A549 (cell line): ENCODE measurements around the gene SFXN3. TPM values are rescaled to one million over a fixed set of nuclear protein-coding genes. Genes with fewer than 3 reads are reported as not detected.

Experiments used
- ATAC-seq, 2 experiments: fragments of 200-7000 bp in 1 of 2; fragments of >200 bp in 1 of 2; cut with Nextera tagmentation in 1 of 2; cut with Tn5 transposase in 1 of 2; 3 replicates each; pipeline versions ENCODE4 v1.8.0 to v1.9.1; 2018 to 2020; ENCODE audit warnings: mild to moderate bottlenecking in 1 of 2, moderate library complexity in 1 of 2
- CTCF ChIA-PET: fragments of 300-600 bp; sonication (Branson Sonifier 250); formaldehyde crosslinking; extraction: SDS; loops from one replicate; lab custom pipeline; 2021; ENCODE audit warnings: antibody characterized with exemption, inconsistent platforms; lab: Yijun Ruan, JAX
- POLR2A ChIA-PET: fragments of 350-600 bp; formaldehyde crosslinking; extraction: SDS; loops from one replicate; lab custom pipeline; 2021; ENCODE audit warnings: antibody characterized with exemption, inconsistent platforms; lab: Yijun Ruan, JAX
- DNase-seq, 2 experiments: peaks; one replicate each; pipeline versions ENCODE4 v3.0.0 to v3.0.0-alpha.2; 2011 to 2016; ENCODE audit warnings: low read depth in 1 of 2, low spot score in 1 of 2
- FAIRE-seq: peaks from 2 replicates; lab custom pipeline; 2011; peaks lifted over from hg19 to GRCh38; lab: Jason Lieb, UNC
- H3K27ac ChIP-seq, 2 experiments: fragments of >200 bp; sonication (Bioruptor Twin); formaldehyde crosslinking; 3 replicates each; pipeline ENCODE4 v1.5.1; 2016 to 2017
- H3K4me1 ChIP-seq: fragments of >200 bp; sonication (Bioruptor Twin); formaldehyde crosslinking; 3 replicates; pipeline ENCODE4 v1.6.1; 2016
- H3K4me2 ChIP-seq: fragments of >200 bp; sonication (Bioruptor Twin); formaldehyde crosslinking; 3 replicates; pipeline ENCODE4 v1.6.1; 2016
- H3K4me3 ChIP-seq: fragments of >200 bp; sonication (Bioruptor Twin); formaldehyde crosslinking; 3 replicates; pipeline ENCODE4 v1.5.1; 2016
- H3K9me3 ChIP-seq: fragments of >200 bp; sonication (Bioruptor Twin); formaldehyde crosslinking; 3 replicates; pipeline ENCODE4 v1.6.1; 2016
- CBX2 ChIP-seq: fragments of 200-600 bp; sonication (generic); IDR thresholded peaks from 2 replicates; pipeline ENCODE4 v1.6.1; 2016; ENCODE audit warnings: low read depth, mild to moderate bottlenecking, borderline replicate concordance
- CHD4 ChIP-seq: fragments of 200-600 bp; sonication (generic); IDR thresholded peaks from 2 replicates; pipeline ENCODE4 v1.6.1; 2016; ENCODE audit warnings: antibody characterized with exemption, mild to moderate bottlenecking, borderline replicate concordance
- CTCF ChIP-seq: fragments of >200 bp; sonication (Bioruptor Twin); formaldehyde crosslinking; IDR thresholded peaks from 3 replicates; pipeline ENCODE4 v1.5.1; 2016
- EHMT2 ChIP-seq: fragments of 200-600 bp; sonication (generic); IDR thresholded peaks from 2 replicates; pipeline ENCODE4 v1.6.1; 2016; ENCODE audit warnings: antibody characterized with exemption, low read depth, mild to moderate bottlenecking, moderate library complexity
- GATA3 ChIP-seq: IDR thresholded peaks from 2 replicates; pipeline ENCODE4 v1.6.1; 2012; ENCODE audit warnings: borderline replicate concordance
- HDAC2 ChIP-seq: fragments of 200-600 bp; sonication (generic); IDR thresholded peaks from 2 replicates; pipeline ENCODE4 v1.6.1; 2016
- HEYL ChIP-seq: fragments of 250-450 bp; sonication (Bioruptor Pico); IDR thresholded peaks from 2 replicates; pipeline ENCODE4 v1.8.0; 2021; ENCODE audit warnings: mild to moderate bottlenecking, moderate library complexity
- HOXA7 ChIP-seq: fragments of 250-450 bp; sonication (Bioruptor Pico); IDR thresholded peaks from 2 replicates; pipeline ENCODE4 v1.5.0; 2020; ENCODE audit warnings: mild to moderate bottlenecking, moderate library complexity
- HOXB13 ChIP-seq: fragments of 250-450 bp; sonication (Bioruptor Pico); IDR thresholded peaks from 2 replicates; pipeline ENCODE4 v1.5.0; 2020; ENCODE audit warnings: low read depth, mild to moderate bottlenecking, moderate library complexity
- JUNB ChIP-seq: fragments of >200 bp; sonication (Bioruptor Twin); formaldehyde crosslinking; IDR thresholded peaks from 2 replicates; pipeline ENCODE4 v1.6.1; 2016
- MAFK ChIP-seq: fragments of 450-650 bp; IDR thresholded peaks from 2 replicates; pipeline ENCODE4 v1.6.1; 2014; ENCODE audit not compliant: partially characterized antibody
- MYC ChIP-seq: IDR thresholded peaks from 2 replicates; pipeline ENCODE4 v1.6.1; 2012; ENCODE audit warnings: mild to moderate bottlenecking, inconsistent platforms, low read length, improper control_type of control experiment, borderline replicate concordance
- PHF8 ChIP-seq: fragments of 200-600 bp; sonication (generic); IDR thresholded peaks from 2 replicates; pipeline ENCODE4 v1.6.1; 2016; ENCODE audit warnings: low read depth, mild to moderate bottlenecking, antibody characterized with exemption, moderate library complexity, borderline replicate concordance
- SREBF2 ChIP-seq: fragments of 450-650 bp; IDR thresholded peaks from 2 replicates; pipeline ENCODE4 v1.6.1; 2014; ENCODE audit warnings: mild to moderate bottlenecking, moderate library complexity
- TP53 ChIP-seq: fragments of 250-450 bp; sonication (Bioruptor Pico); IDR thresholded peaks from 2 replicates; pipeline ENCODE4 v1.5.0; 2021; ENCODE audit warnings: mild to moderate bottlenecking, moderate library complexity
- USF2 ChIP-seq: fragments of 450-650 bp; IDR thresholded peaks from 2 replicates; pipeline ENCODE4 v1.6.1; 2014; ENCODE audit warnings: antibody characterized with exemption
- ZFP36 ChIP-seq: fragments of 450-650 bp; IDR thresholded peaks from 2 replicates; pipeline ENCODE4 v1.6.1; 2014; ENCODE audit warnings: borderline replicate concordance; ENCODE audit not compliant: partially characterized antibody
- ZNF302 ChIP-seq: fragments of 250-450 bp; sonication (Bioruptor Pico); IDR thresholded peaks from 2 replicates; pipeline ENCODE4 v1.9.0; 2021; ENCODE audit warnings: inconsistent platforms, mild to moderate bottlenecking, moderate library complexity
- WGBS: methylation state at CpG from one replicate; pipeline ENCODE4 v1.1.6; 2017; ENCODE audit errors: missing lambda C conversion rate; 5-methylcytosine and 5-hydroxymethylcytosine counted together
- polyA plus RNA-seq, 4 experiments: library from polyadenylated mRNA; depleted of rRNA in 3 of 4; stranded (reverse); fragments of >200 nt; fragmentation: RNase III in 1 of 4; extraction: RNeasy Plus Mini Kit Qiagen cat#74134 plus additional on column Dnase treatment in 1 of 4; gene quantifications; 2 replicates in 3 of 4; 3 replicates in 1 of 4; pipeline ENCODE4 v1.2.3, GENCODE V29; 2011 to 2017
- TF ChIP-seq, protein P1 (sequence below): IDR thresholded peaks from 2 replicates; pipeline ENCODE4 v1.6.1; 2012
- TF ChIP-seq, protein P2 (sequence below): IDR thresholded peaks from 2 replicates; pipeline ENCODE4 v1.6.1; 2012
- TF ChIP-seq, protein P3 (sequence below): fragments of 200-600 bp; sonication (generic); IDR thresholded peaks from 2 replicates; pipeline ENCODE4 v1.6.1; 2016; ENCODE audit warnings: antibody characterized with exemption, mild to moderate bottlenecking, moderate library complexity

The SFXN3 gene
- polyA plus RNA-seq, 2 of the 4 experiments (the other 2 are of a cell fraction), result 26.3 to 33.7 TPM

- ATAC-seq, result no peak
- CTCF ChIA-PET, result interaction anchor here (1.7 to 59.3 kb wide), 6 partner anchors 12 to 48 kb away, joined by 5 to 2364 read pairs (median 109); partner anchors contain the start of genes KAZALD1 and LZTS2
- Histone ChIP-seq H3K9me3 (no peaks in the 10 kb centered on the region), H3K4me2 (no peak overlapping the region), H3K4me1 (peaks cover 27% of the 10 kb centered on the region), H3K27ac (no peak overlapping the region), H3K4me3 (no peak overlapping the region)
- TF ChIP-seq PHF8, result no peak
- TF ChIP-seq CTCF, result no peak
- no peak for TF ChIP-seq TP53 (CRISPR knock-in tag)
- no peak for DNase-seq
- POLR2A ChIA-PET, result interaction anchor here (1.1 kb wide), 1 partner anchor 15 kb away, joined by 4 read pairs; no protein-coding TSS in a partner anchor
- WGBS, result 74% methylated on average over 7 of the region's 7 CpGs
- FAIRE-seq, result no peak
Measured at GRCh38 chr10:101028446-101029337, 2.3 kb upstream of the SFXN3 start.

DNA sequence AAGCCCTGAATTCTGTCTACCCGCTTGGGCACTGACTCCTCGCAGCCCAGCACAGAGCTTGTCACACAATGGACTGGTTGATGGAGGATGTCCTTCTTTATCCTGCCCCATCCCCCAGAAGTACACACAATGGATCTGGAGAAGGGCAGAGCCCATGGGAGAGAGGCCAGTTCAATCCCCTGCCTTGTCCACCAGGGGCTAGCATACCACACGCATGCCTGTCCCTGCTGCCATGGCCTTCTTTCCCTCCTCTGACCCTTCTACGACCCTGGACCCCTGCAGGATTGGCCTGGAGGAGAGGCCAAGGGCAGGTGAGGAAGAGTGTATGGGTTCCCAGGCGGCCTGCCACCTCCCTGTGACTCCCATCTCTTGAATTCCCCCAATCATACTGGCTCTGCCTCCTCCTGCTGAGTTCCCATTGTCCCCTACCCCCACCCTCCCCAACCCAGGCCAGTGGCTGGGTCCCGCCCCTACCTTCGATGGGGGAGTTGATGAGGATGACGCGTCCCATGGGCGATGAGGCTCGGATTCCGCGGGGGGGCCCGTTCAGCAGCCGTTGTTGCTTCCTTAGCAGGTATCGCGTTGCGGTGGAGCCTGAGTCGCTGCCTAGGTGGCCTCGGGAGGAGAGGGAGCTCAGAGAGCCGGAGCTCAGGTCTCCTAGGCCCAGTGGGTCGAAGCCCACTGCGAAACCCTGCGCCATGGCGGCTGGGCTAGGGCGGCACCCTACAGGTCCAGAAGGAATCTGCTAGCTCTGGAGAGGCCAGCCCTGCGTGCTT, 1.3 kb upstream of the SFXN3 start:
- DNase-seq (peak in 1 of 2 experiments; percentile 34), FAIRE-seq (no peak), ATAC-seq (peak in 1 of 2 experiments; percentile 28; a peak in 3 of 6 replicates)
- H3K9me3 ChIP-seq, result no peaks in the 10 kb centered on the region
- no peak overlapping the region for H3K4me2 ChIP-seq
- WGBS, result 84% methylated on average over 25 of the region's 27 CpGs
- no peak overlapping the region for H3K4me3 ChIP-seq
- ChIA-PET CTCF (interaction anchor here (1.2 to 59.3 kb wide), 7 partner anchors 11 to 113 kb away, joined by 3 to 2364 read pairs (median 73); partner anchors contain the start of genes KAZALD1 and LZTS2), POLR2A (no interaction called here)
- no peak overlapping the region for H3K27ac ChIP-seq
- TF ChIP-seq HDAC2 (no peak), HEYL (CRISPR knock-in tag) (no peak), ZFP36 (no peak), HOXB13 (CRISPR knock-in tag) (no peak), MYC (no peak), USF2 (no peak), CHD4 (no peak), TP53 (CRISPR knock-in tag) (no peak)
- TF ChIP-seq, protein P1, sequence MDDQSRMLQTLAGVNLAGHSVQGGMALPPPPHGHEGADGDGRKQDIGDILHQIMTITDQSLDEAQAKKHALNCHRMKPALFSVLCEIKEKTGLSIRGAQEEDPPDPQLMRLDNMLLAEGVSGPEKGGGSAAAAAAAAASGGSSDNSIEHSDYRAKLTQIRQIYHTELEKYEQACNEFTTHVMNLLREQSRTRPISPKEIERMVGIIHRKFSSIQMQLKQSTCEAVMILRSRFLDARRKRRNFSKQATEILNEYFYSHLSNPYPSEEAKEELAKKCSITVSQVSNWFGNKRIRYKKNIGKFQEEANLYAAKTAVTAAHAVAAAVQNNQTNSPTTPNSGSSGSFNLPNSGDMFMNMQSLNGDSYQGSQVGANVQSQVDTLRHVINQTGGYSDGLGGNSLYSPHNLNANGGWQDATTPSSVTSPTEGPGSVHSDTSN, result no peak
- TF ChIP-seq, protein P2, sequence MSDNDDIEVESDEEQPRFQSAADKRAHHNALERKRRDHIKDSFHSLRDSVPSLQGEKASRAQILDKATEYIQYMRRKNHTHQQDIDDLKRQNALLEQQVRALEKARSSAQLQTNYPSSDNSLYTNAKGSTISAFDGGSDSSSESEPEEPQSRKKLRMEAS, result no peak
- H3K4me1 ChIP-seq, result peaks cover 27% of the 10 kb centered on the region

DNA sequence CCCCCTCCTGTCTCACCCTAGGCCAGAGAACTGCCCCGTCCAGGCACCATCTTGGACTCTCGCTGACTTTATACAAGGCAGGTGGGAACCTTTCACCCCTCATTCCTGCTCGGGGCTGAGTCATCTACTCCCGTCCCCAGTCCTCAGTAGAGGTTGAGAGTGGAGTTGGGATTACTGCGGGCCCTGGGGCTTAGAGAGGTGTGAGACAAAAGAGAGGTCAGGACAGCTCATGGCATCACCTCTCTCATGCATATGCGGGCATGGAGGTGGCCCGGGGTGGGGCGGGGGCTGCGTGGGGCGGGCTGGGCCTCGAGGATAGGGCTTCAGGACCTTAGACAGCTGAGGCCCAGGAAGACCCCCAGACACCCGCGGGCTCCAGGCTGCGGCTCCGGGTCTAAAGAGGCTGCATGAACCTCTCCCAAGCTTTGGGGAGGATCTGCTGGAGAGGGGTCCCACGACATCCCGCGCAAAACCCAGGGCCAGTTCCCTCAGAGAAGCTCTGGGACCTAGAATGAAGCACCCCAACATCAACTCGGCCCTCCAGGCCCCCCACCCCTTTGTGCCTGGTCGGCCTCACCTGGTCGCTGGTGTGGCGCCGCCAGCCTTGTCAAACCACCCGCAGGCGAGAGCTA, 422 bp upstream of the SFXN3 start:
- Histone ChIP-seq H3K4me2 (peak overlapping the region; percentile 96), H3K9me3 (no peaks in the 10 kb centered on the region), H3K4me1 (peaks cover 27% of the 10 kb centered on the region), H3K27ac (peak overlapping the region; percentile 21 to 92; a peak in 4 of 6 replicates), H3K4me3 (peak overlapping the region; percentile 77)
- POLR2A ChIA-PET, result interaction anchor here (1.0 to 2.3 kb wide), 6 partner anchors 10 to 36 kb away, joined by 3 to 9 read pairs (median 4); partner anchors contain the start of gene KAZALD1
- WGBS, result 33% methylated on average over 12 of the region's 25 CpGs
- no peak for FAIRE-seq
- peak in 1 of 2 experiments; percentile 1; a peak in 3 of 6 replicates for ATAC-seq
- CTCF ChIA-PET, result interaction anchor here (1.2 to 59.3 kb wide), 8 partner anchors 10 to 112 kb away, joined by 3 to 2364 read pairs (median 48); partner anchors contain the start of genes KAZALD1, LZTS2 and SEMA4G
- DNase-seq, result no peak
- TF ChIP-seq ZNF302 (CRISPR knock-in tag) (no peak), CHD4 (no peak), SREBF2 (no peak), MAFK (no peak), ZFP36 (no peak), HOXA7 (CRISPR knock-in tag) (no peak), PHF8 (no peak), CBX2 (no peak), JUNB (no peak), GATA3 (no peak), EHMT2 (no peak)
- TF ChIP-seq, protein P3, sequence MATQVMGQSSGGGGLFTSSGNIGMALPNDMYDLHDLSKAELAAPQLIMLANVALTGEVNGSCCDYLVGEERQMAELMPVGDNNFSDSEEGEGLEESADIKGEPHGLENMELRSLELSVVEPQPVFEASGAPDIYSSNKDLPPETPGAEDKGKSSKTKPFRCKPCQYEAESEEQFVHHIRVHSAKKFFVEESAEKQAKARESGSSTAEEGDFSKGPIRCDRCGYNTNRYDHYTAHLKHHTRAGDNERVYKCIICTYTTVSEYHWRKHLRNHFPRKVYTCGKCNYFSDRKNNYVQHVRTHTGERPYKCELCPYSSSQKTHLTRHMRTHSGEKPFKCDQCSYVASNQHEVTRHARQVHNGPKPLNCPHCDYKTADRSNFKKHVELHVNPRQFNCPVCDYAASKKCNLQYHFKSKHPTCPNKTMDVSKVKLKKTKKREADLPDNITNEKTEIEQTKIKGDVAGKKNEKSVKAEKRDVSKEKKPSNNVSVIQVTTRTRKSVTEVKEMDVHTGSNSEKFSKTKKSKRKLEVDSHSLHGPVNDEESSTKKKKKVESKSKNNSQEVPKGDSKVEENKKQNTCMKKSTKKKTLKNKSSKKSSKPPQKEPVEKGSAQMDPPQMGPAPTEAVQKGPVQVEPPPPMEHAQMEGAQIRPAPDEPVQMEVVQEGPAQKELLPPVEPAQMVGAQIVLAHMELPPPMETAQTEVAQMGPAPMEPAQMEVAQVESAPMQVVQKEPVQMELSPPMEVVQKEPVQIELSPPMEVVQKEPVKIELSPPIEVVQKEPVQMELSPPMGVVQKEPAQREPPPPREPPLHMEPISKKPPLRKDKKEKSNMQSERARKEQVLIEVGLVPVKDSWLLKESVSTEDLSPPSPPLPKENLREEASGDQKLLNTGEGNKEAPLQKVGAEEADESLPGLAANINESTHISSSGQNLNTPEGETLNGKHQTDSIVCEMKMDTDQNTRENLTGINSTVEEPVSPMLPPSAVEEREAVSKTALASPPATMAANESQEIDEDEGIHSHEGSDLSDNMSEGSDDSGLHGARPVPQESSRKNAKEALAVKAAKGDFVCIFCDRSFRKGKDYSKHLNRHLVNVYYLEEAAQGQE, result no peak
